ENCODE data around the gene R3HDM4.

The R3HDM4 gene

GRCh38 chr19:929203-929890 is 16.3 kb upstream of the R3HDM4 start:
- DNase-seq, result no peak

- no peak for DNase-seq
Observed at GRCh38 chr19:928471-929202, 15.6 kb upstream of the R3HDM4 start.

- no peak for DNase-seq
Observed at GRCh38 chr19:927780-928401, 14.9 kb upstream of the R3HDM4 start.

GRCh38 chr19:927351-927779 is 14.3 kb upstream of the R3HDM4 start:
- no peak for DNase-seq

GRCh38 chr19:926589-927350 is 13.8 kb upstream of the R3HDM4 start:
- DNase-seq, result no peak

- no peak for DNase-seq
Observed at GRCh38 chr19:926323-926588, 13.2 kb upstream of the R3HDM4 start.

GRCh38 chr19:925526-926322 is 12.7 kb upstream of the R3HDM4 start, which contains the start of gene ARID3A:
Gene ARID3A, plus strand, starts transcription at chr19:926035. Its CDS starts 3,494 bp downstream, at chr19:929529.
- DNase-seq, result peak; percentile 33

- no peak for DNase-seq
Observed at GRCh38 chr19:925087-925525, 12.1 kb upstream of the R3HDM4 start.

GRCh38 chr19:924553-925086 is 11.6 kb upstream of the R3HDM4 start:
- DNase-seq, result no peak

GRCh38 chr19:920051-920864 is 7.2 kb upstream of the R3HDM4 start:
- no peak for DNase-seq

- DNase-seq, result no peak
Observed at GRCh38 chr19:919199-920050, 6.4 kb upstream of the R3HDM4 start.

- no peak for DNase-seq
Observed at GRCh38 chr19:918481-919198, 5.6 kb upstream of the R3HDM4 start.

GRCh38 chr19:918152-918437 is 5.1 kb upstream of the R3HDM4 start:
- no peak for DNase-seq

GRCh38 chr19:917323-918151 is 4.5 kb upstream of the R3HDM4 start, which contains the start of gene KISS1R:
Gene KISS1R, plus strand, starts transcription at chr19:917333. Its CDS starts 170 bp downstream, at chr19:917503.
- no peak for DNase-seq

GRCh38 chr19:916645-917322 is 3.8 kb upstream of the R3HDM4 start:
- DNase-seq, result no peak

- no peak for DNase-seq
Observed at GRCh38 chr19:912181-913079, 589 bp downstream of the R3HDM4 start.

Measured in NCI-H2081 treated with DMSO at 0.1 percent for 48 hours (cell line).